NOMO-1 treated with dmso at 0.1 percent for 144 hours (cell line): Measurements from ENCODE around the gene NLGN1.

Source experiments
- DNase-seq: peaks from one replicate; lab custom pipeline; 2025; ENCODE audit not compliant: unreplicated experiment; lab: John Stamatoyannopoulos, UW

NLGN1 gene

DNA sequence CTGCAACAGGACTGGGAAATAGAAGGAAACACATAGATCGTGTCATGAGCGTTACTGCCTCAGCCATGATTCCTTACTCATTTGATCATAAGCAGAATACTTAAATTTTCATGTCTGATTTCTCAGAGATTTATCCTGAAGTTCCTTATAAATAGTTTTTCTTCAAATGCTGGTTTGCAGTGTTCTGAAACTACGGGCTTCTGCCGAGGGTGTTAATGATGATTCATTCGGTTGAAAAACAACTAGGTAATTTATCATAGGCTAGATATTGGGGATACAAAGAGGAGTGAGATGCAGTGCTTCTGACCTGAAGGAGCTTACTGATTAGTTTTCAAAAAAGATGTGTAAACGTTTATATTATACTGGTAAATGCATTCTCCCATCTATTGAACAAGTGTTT, 428.9 kb downstream of the NLGN1 start:
- DNase-seq, result no peak

GRCh38 chr3:173826901-173827609, 429.5 kb downstream of the NLGN1 start:
- no peak for DNase-seq

GRCh38 chr3:173838644-173839043, 441.1 kb downstream of the NLGN1 start:
- DNase-seq, result no peak

GRCh38 chr3:173839859-173840258, 442.3 kb downstream of the NLGN1 start:
- DNase-seq, result no peak

DNA sequence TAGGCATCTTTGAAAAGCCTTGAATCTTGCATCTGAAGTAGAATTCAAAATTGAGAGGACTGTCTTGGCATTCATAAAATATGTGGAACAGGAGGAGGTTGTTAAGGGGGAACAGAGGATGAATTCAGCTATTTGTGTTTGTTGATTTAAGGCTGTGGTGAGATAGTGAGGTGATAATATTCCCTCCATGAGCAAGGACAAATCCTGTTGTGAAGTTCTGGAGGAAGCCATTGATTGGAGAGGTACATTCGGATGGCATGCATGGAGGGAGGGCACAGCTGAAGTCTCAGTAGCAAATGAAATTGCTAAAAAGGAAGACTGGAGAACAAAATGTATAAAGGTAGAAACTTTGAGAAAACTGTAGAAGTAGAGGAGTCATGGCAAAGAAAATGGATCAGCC, 443.8 kb downstream of the NLGN1 start:
- no peak for DNase-seq

DNA sequence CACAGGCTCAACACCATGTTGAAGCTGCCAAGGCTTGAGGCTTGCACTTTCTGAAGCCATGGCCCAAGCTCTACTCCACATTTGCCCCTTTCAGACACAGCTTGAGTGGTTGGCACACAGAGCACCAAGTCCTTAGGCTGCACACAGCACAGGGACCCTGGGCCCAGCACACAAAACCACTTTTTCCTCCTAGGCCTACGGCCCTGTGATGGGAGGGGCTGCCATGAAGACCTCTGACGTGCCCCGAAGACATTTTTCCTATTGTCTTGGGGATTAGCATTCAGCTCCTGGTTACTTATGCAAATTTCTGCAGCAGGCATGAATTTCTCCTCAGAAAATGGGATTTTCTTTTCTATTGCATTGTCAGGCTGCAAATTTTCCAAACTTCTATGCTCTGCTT, 445.5 kb downstream of the NLGN1 start:
- DNase-seq, result no peak

DNA sequence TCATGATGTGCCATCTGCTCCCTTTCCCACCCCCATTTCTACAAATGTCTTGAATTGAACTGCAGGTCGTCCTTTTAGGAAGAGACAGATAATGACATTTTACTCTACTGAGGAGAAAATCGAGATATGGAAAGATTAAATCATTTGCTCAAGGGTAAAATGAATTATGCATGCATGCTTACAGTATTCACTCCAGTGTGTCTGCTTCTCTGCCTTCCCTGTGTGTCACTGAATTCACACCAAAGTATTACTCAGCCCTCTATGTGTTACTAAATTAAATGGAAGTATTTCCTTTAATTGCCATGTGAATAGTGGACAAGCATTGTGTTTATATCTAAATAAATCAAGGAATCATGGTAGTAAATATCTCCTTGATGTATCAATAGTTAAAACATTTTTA, 449.0 kb downstream of the NLGN1 start:
- no peak for DNase-seq

- no peak for DNase-seq
Measured at GRCh38 chr3:173849489-173849888, 451.9 kb downstream of the NLGN1 start.

GRCh38 chr3:173857154-173857553, 459.6 kb downstream of the NLGN1 start:
- DNase-seq, result no peak

DNA sequence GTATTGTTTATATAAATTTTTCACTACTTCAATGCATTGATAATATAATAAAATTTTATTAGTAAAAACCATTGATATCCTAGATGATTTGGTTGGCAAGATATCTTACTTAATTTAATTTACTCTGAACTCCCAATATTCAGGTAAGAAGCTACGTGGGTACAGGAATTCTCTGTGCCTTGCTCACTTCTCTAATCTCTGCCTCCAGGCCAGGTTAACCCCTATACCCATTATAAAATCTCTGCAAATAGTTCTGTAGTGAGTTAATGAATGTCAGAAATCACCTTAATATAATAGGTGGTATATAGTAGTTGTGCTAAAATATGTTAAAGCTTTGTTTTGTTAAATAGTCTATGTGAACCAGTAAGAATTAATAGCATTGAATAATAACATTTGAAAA, 465.2 kb downstream of the NLGN1 start:
- DNase-seq, result no peak

GRCh38 chr3:173863551-173863950, 466.0 kb downstream of the NLGN1 start:
- DNase-seq, result no peak

GRCh38 chr3:173865900-173866498, 468.5 kb downstream of the NLGN1 start:
- DNase-seq, result no peak

GRCh38 chr3:173869766-173870165, 472.2 kb downstream of the NLGN1 start:
- DNase-seq, result no peak

DNA sequence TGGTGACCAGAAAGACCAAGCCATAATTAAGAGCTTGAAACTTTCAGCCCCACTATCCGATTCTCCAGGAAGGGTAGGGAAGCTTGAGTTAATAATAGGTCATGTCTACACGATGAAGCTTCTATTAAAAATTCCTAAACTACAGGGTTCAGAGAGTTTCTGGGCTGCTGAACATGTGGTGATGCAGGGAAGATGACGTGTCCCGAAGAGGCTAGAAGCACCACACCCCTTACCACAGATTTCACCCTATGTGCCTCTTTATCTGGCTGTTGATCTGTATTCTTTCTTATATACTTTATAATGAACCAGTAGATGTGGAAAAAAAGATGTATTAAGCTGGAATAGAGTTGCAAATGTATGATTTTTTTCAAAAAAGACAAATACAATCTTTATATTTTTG, 473.4 kb downstream of the NLGN1 start:
- DNase-seq, result no peak

DNA sequence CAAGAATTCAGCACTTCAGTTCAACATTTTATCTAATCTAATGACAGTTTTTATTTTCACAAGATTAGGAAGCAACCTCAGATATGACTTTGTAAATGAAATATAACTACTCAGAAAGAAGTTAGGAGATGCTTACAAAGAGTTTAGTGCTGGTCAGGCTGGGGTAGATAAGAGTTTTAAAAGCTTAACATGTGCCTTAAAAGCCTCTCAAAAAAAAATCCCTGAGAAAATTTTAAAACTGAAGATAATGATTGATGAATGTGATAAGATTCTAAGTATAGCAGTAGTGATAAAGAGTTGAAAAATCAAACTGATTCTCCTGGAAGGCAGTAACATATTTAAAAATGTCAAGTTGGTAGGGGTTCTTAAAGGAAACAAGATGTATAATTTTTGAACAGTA, 478.2 kb downstream of the NLGN1 start:
- no peak for DNase-seq

DNA sequence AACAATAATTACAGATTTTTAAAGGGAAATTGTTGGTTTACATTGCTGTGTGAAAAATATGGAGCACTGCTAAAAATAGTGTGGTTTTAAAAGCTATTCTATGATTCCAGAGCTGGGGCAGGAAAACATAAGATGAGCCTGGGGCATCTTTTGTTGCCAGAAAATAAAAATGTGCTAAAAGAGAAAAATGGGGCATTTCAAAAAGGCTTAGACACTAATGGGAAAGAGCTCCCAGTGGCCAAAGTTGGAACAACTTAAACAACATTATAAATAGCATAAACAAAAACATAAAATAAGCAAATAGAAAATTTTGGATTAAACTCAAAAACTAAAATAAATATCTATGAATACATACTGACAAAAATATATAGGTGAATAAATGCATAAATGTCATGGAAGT, 478.9 kb downstream of the NLGN1 start:
- DNase-seq, result no peak

DNA sequence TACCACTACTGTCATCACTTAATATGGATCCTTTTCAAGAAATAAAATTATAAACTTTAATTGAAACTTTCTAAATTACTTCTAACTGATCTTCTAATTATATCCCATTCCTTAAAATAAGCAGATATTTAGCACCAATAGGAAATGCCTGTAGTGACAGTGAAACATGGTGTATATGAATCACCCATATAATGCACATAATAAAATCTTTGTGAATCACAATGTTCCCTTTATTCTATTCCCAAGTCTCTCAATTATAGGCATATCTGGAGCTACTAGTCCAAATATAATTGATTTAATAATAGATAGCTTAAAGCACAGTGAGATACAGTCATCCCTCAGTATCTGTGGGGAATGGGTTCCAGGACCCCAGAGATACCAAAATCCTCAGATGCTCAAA, 490.3 kb downstream of the NLGN1 start:
- no peak for DNase-seq

DNA sequence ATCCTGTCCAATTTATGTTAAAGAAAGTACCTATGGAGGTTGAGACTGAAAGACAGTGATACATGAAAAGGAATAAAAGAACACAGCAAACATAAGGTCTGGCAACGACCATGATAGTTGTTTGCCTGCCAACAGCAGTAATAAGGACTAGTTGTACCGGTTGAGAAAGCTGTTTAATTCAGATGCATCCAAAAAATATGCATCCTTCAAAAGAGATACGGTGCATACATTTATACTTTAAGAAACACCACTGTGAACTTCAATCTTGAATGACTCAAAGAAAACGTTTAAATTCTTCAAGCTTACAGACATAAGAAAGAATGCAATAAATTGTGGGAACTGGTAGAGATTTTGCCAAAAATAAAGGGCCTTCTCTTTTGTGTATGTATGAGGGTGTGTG, 492.1 kb downstream of the NLGN1 start:
- DNase-seq, result no peak

GRCh38 chr3:173890091-173890490, 492.5 kb downstream of the NLGN1 start:
- DNase-seq, result no peak

DNA sequence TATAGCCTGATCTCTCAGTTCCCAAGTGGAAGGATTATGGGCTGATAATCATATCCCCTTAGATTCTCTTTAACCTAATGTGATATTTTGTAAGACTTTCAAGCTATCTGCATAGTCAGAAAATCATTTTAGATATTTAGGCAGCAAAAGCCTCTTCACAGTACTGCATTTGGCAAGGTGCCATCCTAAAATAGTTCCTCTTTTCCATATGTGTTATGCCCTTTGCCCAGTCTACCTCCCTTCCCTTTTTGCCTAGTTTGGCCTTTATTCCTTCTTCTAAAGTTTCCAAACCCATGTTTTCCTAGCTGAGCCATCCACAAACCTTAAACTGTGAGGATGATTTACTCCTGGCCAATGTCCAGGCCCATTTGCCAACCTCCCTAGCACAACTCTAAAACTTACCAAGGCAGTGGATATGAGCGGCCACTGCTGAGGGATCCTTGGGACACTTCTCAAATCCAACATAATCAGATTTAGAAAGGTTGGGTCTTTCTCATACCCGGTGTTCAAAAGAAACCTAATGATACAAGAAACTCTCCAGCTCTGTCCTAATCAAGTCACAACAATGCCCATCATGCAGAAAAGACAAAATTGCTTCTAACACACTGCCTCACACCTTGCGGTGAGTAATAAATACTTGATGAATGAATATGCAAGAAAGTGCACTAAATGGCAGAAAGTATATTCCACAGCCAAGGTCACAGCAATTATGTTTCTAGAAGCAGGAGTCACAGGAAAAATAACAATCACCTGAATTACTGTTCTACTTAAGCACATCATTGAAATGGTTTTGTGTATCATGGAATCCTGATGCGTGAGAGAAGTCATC, 493.9 kb downstream of the NLGN1 start:
- no peak for DNase-seq

DNA sequence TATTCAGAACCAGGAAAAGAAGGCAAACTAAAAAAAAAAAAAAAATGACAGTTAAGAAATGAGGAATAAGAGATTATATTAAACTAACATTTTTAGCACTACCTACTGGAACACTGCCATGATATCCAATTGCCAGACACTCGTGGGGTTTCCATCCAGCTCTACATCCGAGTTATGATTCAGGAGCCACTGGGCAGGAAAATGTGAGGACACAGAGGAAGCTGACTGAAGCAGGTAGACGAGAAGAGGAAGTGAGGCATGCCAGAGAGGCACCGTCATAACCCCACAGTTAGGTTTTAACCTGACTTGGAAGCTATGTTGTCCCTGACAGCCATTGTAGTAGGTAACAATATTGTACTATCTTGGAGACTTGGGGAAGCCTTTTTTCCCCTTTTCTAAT, 495.0 kb downstream of the NLGN1 start:
- DNase-seq, result no peak

DNA sequence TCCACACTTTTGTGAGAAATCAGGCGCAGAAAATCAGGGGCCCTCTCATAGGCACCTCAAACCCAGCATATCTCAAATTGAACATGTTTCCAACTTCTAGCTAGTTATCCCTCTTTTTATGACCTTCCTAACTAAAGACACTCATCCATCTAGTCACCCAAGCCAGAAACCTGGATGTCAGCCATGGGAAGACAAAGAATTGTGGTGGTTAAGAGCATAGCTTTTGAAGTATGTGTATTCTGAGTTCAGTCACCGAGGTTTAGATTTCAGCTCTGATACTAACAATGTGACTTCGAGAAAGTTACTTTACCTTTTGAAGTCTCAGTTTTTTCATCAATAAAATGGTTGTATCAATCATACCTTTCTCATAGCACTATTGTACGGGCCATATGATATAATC, 495.5 kb downstream of the NLGN1 start:
- no peak for DNase-seq
